ENCODE measurements around the gene RFX1. TPM values are rescaled to one million over a fixed set of nuclear protein-coding genes. Genes with fewer than 3 reads are reported as not detected.

RFX1 gene
- total RNA-seq, 1 donor from 2014 or later = 7.0 TPM

GRCh38 chr19:13962699-13963602 lies 43.2 kb downstream of the RFX1 start:
- TF ChIP-seq, protein P1, sequence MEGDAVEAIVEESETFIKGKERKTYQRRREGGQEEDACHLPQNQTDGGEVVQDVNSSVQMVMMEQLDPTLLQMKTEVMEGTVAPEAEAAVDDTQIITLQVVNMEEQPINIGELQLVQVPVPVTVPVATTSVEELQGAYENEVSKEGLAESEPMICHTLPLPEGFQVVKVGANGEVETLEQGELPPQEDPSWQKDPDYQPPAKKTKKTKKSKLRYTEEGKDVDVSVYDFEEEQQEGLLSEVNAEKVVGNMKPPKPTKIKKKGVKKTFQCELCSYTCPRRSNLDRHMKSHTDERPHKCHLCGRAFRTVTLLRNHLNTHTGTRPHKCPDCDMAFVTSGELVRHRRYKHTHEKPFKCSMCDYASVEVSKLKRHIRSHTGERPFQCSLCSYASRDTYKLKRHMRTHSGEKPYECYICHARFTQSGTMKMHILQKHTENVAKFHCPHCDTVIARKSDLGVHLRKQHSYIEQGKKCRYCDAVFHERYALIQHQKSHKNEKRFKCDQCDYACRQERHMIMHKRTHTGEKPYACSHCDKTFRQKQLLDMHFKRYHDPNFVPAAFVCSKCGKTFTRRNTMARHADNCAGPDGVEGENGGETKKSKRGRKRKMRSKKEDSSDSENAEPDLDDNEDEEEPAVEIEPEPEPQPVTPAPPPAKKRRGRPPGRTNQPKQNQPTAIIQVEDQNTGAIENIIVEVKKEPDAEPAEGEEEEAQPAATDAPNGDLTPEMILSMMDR (IDR thresholded peaks at IDR 0.05; ENCODE audit: insufficient read depth, low read length, poor library complexity, severe bottlenecking) = no peak
- Histone ChIP-seq H3K36me3 (ENCODE audit: control insufficient read depth, insufficient read depth, low read length) (no peaks in the 10 kb centered on the region), H3K4me3 (ENCODE audit: low read depth, low read length) (no peak overlapping the region), H3K27me3 (ENCODE audit: control insufficient read depth, insufficient read depth, low read length) (no peaks in the 10 kb centered on the region)
- DNase-seq (ENCODE audit: low read depth) = no peak

DNA sequence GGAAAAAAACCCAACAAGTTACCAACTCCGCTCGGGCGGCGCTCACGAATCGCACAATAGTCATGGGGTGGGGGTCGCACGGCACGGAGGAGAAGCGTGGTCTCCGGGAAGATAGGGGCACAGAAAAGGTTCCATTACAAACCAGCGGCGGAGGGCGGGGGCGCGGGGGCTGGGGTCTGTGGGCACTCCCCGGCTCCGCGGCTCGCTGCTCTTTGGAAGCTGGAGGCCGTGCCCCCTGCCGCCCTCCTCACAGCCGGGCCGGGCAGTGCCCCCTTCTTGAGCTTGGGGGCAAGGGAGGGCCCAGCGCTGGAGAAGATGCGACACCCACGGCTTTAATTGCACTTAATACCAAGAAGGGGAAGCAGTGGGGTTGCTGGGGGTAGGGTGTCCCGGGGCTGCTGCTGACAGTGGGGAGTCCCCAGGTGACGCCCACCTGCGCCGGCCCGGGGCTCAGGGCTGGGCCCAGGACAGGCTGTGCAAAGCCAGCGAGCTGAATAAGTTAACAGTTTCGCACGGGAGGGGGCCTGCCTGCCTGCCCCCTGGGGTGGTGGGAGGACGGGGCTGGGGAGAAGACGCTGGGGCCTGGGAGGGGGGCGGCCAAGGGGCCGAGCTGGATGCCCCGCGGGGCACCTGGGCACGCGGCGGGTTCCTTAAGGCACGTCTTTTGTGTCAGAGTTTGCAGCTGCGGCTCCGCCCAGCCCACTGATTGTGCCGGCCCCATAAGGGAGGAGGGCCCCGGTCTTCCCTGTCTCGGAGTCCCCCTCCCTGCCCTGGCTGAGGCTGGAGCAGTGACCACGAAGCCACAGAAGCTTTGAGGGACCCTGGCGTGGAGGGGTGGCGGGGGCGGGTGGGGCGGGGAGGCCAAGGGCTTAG lies 44.1 kb downstream of the RFX1 start:
- Histone ChIP-seq H3K4me3 (ENCODE audit: low read depth, low read length) (no peak overlapping the region), H3K27me3 (ENCODE audit: control insufficient read depth, insufficient read depth, low read length) (no peaks in the 10 kb centered on the region), H3K36me3 (ENCODE audit: control insufficient read depth, insufficient read depth, low read length) (no peaks in the 10 kb centered on the region)
- DNase-seq (ENCODE audit: low read depth) = no peak
- TF ChIP-seq, protein P1 (IDR thresholded peaks at IDR 0.05; ENCODE audit: insufficient read depth, low read length, poor library complexity, severe bottlenecking) = no peak

DNA sequence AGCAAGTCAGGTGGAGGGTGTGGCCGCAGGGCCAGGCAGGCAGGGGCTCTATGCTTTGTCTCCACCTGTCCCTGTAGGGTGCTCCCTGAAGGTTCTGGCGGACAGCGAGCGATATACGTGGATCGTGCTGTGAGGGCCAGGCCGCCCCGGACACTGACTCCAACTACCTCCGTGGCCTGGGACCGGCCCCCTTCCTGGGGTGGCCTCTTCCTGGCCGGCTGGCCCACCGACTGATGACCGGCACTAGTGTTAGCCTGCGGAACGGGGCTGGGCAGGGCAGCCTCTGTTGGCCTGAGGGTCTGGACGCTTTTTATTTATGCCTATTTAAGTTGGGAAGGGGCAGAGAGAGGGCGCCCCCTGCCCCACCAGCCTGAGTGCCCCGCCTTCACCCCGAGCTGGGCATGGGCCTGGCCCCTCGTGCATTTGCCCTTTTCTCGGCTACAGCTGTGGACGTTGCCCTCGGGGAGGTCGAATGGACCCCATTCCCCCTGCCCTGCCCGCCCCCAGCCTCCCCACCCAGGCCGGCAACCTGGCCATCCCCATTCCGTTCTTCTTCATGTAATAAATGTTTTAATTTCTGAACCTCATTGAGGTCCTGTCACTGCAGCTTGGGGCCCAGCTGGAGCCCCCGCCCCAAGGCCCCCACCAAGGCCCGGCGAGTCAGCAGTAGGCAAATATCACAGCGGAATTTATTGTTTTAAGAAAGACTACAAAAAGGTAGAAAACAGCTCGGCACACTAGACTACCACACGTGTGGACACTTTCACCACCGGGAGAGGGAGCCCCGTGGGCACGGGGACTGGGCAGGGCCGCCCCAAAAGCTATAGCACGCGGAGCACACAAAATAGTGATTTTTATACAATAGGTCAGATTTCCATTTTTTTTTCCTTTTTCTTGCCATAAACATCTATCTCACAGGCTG lies 45.0 kb downstream of the RFX1 start:
- DNase-seq (ENCODE audit: low read depth) = no peak

DNA sequence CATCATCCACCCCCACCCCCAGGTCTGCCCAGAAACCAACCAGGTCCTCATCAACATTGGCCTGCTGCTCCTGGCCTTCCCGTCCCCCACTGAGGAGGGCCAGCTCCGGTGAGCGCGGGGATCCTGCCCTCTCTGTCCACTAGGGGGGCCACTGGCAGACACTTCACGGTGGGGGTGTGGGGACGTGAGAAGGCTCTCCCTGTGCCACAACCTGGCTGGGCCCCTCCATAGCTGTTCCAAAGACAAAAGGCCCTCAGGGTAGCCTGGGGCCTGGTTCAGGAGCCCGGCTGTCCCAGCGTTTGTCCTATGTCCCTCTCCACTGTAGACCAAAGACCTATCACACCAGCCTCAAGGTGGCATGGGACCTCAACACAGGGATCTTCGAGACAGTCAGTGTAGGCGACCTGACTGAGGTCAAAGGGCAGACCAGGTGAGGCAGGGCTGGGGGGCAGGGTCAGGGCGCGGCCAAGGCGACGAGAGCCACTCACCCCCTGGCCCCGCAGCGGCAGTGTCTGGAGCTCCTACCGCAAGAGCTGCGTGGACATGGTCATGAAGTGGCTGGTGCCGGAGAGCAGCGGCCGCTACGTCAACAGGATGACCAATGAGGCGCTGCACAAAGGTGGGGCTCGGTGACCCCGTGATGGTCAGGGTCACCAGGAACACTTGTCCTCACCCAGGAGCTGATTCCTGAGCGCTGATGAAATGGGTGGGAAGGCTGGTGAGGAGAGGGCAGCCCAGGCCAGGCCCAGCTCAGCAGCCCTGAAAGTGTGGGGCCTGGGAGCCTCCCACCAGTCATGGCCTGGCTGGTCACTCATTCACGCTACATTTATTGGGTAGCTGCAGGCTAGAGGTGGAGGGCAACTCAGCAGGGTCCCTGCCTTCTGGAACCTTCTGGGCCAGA lies 45.9 kb downstream of the RFX1 start:
- no peak for DNase-seq (ENCODE audit: low read depth)
- TF ChIP-seq, protein P1 (IDR thresholded peaks at IDR 0.05; ENCODE audit: insufficient read depth, low read length, poor library complexity, severe bottlenecking) = peak; percentile 30
- Histone ChIP-seq H3K4me3 (ENCODE audit: low read depth, low read length) (no peak overlapping the region), H3K36me3 (ENCODE audit: control insufficient read depth, insufficient read depth, low read length) (no peaks in the 10 kb centered on the region), H3K27me3 (ENCODE audit: control insufficient read depth, insufficient read depth, low read length) (no peaks in the 10 kb centered on the region)

More for the DNA sequence above, 45.0 kb downstream of the RFX1 start:
- Histone ChIP-seq H3K4me3 (ENCODE audit: low read depth, low read length) (no peak overlapping the region), H3K27me3 (ENCODE audit: control insufficient read depth, insufficient read depth, low read length) (no peaks in the 10 kb centered on the region), H3K36me3 (ENCODE audit: control insufficient read depth, insufficient read depth, low read length) (no peaks in the 10 kb centered on the region)
- TF ChIP-seq, protein P1 (IDR thresholded peaks at IDR 0.05; ENCODE audit: insufficient read depth, low read length, poor library complexity, severe bottlenecking) = peak; percentile 15

Measured in kidney epithelial cell (primary cell).